Cortex of kidney (tissue), 1 donor: ENCODE results near the gene GOLGA6L10.
"Not testable (repeated sequence)": the region's sequence is repeated elsewhere in the genome, so short reads cannot be mapped to it uniquely, and the experiment has no call there.

Experiments
- DNase-seq: peaks from one replicate; lab custom pipeline; 2025; lab: John Stamatoyannopoulos, UW

The GOLGA6L10 gene

GRCh38 chr15:82349375-82349774 lies at the start of gene GOLGA6L10:
GOLGA6L10 (minus strand) TSS chr15:82349475; CDS start chr15:82349375, 100 bp downstream.
- DNase-seq: not testable (repeated sequence)

- no peak for DNase-seq
Observed at GRCh38 chr15:82398785-82399184, 49.5 kb upstream of the GOLGA6L10 start.

- DNase-seq: no peak
Observed at GRCh38 chr15:82397817-82398216, 48.5 kb upstream of the GOLGA6L10 start.

GRCh38 chr15:82395788-82396187 lies 46.5 kb upstream of the GOLGA6L10 start:
- not testable (repeated sequence) for DNase-seq

GRCh38 chr15:82393671-82394070 lies 44.4 kb upstream of the GOLGA6L10 start:
- no peak for DNase-seq

- not testable (repeated sequence) for DNase-seq
Observed at GRCh38 chr15:82392077-82392476, 42.8 kb upstream of the GOLGA6L10 start.

GRCh38 chr15:82390152-82390551 lies 40.9 kb upstream of the GOLGA6L10 start:
- DNase-seq: not testable (repeated sequence)

GRCh38 chr15:82387209-82387608 lies 37.9 kb upstream of the GOLGA6L10 start:
- not testable (repeated sequence) for DNase-seq

GRCh38 chr15:82381330-82381955 lies 32.2 kb upstream of the GOLGA6L10 start:
- DNase-seq: not testable (repeated sequence)

GRCh38 chr15:82379552-82379951 lies 30.3 kb upstream of the GOLGA6L10 start:
- not testable (repeated sequence) for DNase-seq

- not testable (repeated sequence) for DNase-seq
Observed at GRCh38 chr15:82373661-82374060, 24.4 kb upstream of the GOLGA6L10 start.

GRCh38 chr15:82371656-82372055 lies 22.4 kb upstream of the GOLGA6L10 start:
- no peak for DNase-seq

- not testable (repeated sequence) for DNase-seq
Observed at GRCh38 chr15:82367790-82368189, 18.5 kb upstream of the GOLGA6L10 start.

- DNase-seq: not testable (repeated sequence)
Observed at GRCh38 chr15:82365692-82366323, 16.5 kb upstream of the GOLGA6L10 start.

- DNase-seq: not testable (repeated sequence)
Observed at GRCh38 chr15:82364548-82364947, 15.3 kb upstream of the GOLGA6L10 start.

- not testable (repeated sequence) for DNase-seq
Observed at GRCh38 chr15:82362790-82363189, 13.5 kb upstream of the GOLGA6L10 start.

GRCh38 chr15:82360618-82361017 lies 11.3 kb upstream of the GOLGA6L10 start:
- not testable (repeated sequence) for DNase-seq

GRCh38 chr15:82355055-82355454 lies 5.8 kb upstream of the GOLGA6L10 start:
- DNase-seq: not testable (repeated sequence)

GRCh38 chr15:82354546-82354945 lies 5.3 kb upstream of the GOLGA6L10 start:
- DNase-seq: not testable (repeated sequence)

- DNase-seq: not testable (repeated sequence)
Observed at GRCh38 chr15:82347645-82348044, 1.6 kb downstream of the GOLGA6L10 start.

GRCh38 chr15:82345176-82345575 lies 4.1 kb downstream of the GOLGA6L10 start:
- not testable (repeated sequence) for DNase-seq

GRCh38 chr15:82344421-82344820 lies 4.9 kb downstream of the GOLGA6L10 start:
- not testable (repeated sequence) for DNase-seq

GRCh38 chr15:82343851-82344250 lies 5.4 kb downstream of the GOLGA6L10 start:
- DNase-seq: not testable (repeated sequence)
